Measurements from ENCODE around the gene DNAH5. TPM values are rescaled to one million over a fixed set of nuclear protein-coding genes. Genes with fewer than 3 reads are reported as not detected.

The DNAH5 gene
- total and polyA plus RNA-seq, 2 of the 8 experiments (the other 6 are each of a cell fraction or from before 2014, with no cell fraction given): 0.30 to 0.73 TPM

GRCh38 chr5:13664377-13664776, 280.1 kb downstream of the DNAH5 start:
- no peak overlapping the region for H4K91ac ChIP-seq (replicated peaks; ENCODE audit: insufficient read length, low read length)
- no peaks in the 10 kb centered on the region for H3K4me1 ChIP-seq (replicated peaks in 1 of 4; ENCODE audit: control insufficient read depth in 3 of 4, insufficient read depth in 4 of 4, low read length in 3 of 4)
- H2AK5ac ChIP-seq (ENCODE audit: low read depth, low read length): no peak overlapping the region
- H3K4me3 ChIP-seq (ENCODE audit: extremely low read depth in 1 of 4, insufficient read depth in 2 of 4, low read depth in 3 of 4, low read length in 4 of 4): no peak overlapping the region
- H3K4me2 ChIP-seq (ENCODE audit: insufficient read depth in 1 of 2, low read depth in 2 of 2, low read length in 2 of 2): no peak overlapping the region
- H3K14ac ChIP-seq (ENCODE audit: insufficient read length): no peak overlapping the region
- H4K8ac ChIP-seq (ENCODE audit: extremely low read depth, insufficient read depth, low read length): no peak overlapping the region
- no peak overlapping the region for H3K23ac ChIP-seq (ENCODE audit: insufficient read length)
- POLR2A ChIA-PET (ENCODE audit: partially characterized antibody): no interaction called here
- H3K18ac ChIP-seq (ENCODE audit: extremely low read depth, low read length): no peak overlapping the region
- H4K20me1 ChIP-seq (replicated peaks in 1 of 2; ENCODE audit: control insufficient read depth in 1 of 2, insufficient read depth in 2 of 2, low read length in 2 of 2): no peaks in the 10 kb centered on the region
- no peaks in the 10 kb centered on the region for H3K9me3 ChIP-seq (ENCODE audit: insufficient read depth in 2 of 2, low read depth in 1 of 2, low read length in 1 of 2)
- no peaks in the 10 kb centered on the region for H3K27me3 ChIP-seq (replicated peaks in 1 of 4; ENCODE audit: control insufficient read depth in 3 of 4, extremely low read depth in 1 of 4, insufficient read depth in 3 of 4, low read length in 3 of 4)
- H2BK12ac ChIP-seq (ENCODE audit: low read depth, low read length): no peak overlapping the region
- FAIRE-seq (no peak), DNase-seq (ENCODE audit: low read depth in 1 of 2, low spot score in 2 of 2) (no peak)
- H3K79me1 ChIP-seq (ENCODE audit: low read depth, low read length): 0 out of 2 replicates have a peak, but pooled peaks cover 2% of the 10 kb centered on the region
- no peak overlapping the region for H2BK15ac ChIP-seq (ENCODE audit: low read length)
- no peaks in the 10 kb centered on the region for H3K23me2 ChIP-seq (ENCODE audit: low read depth, low read length)
- TF ChIP-seq HDAC6 (IDR thresholded peaks at IDR 0.05; ENCODE audit: low read depth, low read length) (no peak), SRF (IDR thresholded peaks at IDR 0.05; ENCODE audit: low read depth, low read length) (no peak), ZNF274 (IDR thresholded peaks at IDR 0.05; ENCODE audit: borderline replicate concordance, extremely low read depth, low read length) (no peak), HDAC2 (IDR thresholded peaks at IDR 0.05; ENCODE audit: borderline replicate concordance in 1 of 2, low read depth in 2 of 2, low read length in 2 of 2) (no peak), RNF2 (IDR thresholded peaks at IDR 0.05; ENCODE audit: borderline replicate concordance, low read depth, low read length, missing control alignments, poor library complexity, severe bottlenecking) (no peak), CHD1 (IDR thresholded peaks at IDR 0.05; ENCODE audit: low read depth, low read length) (no peak)
- CTCF ChIA-PET (ENCODE audit: partially characterized antibody): no interaction called here
- no peak overlapping the region for H2BK5ac ChIP-seq (ENCODE audit: low read depth, low read length)
- no peak overlapping the region for H2BK120ac ChIP-seq (replicated peaks; ENCODE audit: low read depth, low read length)
- H2BK20ac ChIP-seq (ENCODE audit: low read length): no peak overlapping the region
- H4K5ac ChIP-seq (ENCODE audit: insufficient read length, low read depth, low read length): no peak overlapping the region
- no peak overlapping the region for H3K4ac ChIP-seq (replicated peaks; ENCODE audit: insufficient read length, low read depth, low read length)
- H3K27ac ChIP-seq (ENCODE audit: low read depth, low read length): no peak overlapping the region
- no peak overlapping the region for H2AFZ ChIP-seq (ENCODE audit: low read length)
- no peak overlapping the region for H3K9ac ChIP-seq (replicated peaks in 1 of 4; ENCODE audit: extremely low read depth in 1 of 4, low read depth in 3 of 4, low read length in 3 of 4)
- no peaks in the 10 kb centered on the region for H3K79me2 ChIP-seq (ENCODE audit: control insufficient read depth in 1 of 2, insufficient read depth in 2 of 2, low read length in 2 of 2)
- WGBS, 2 experiments (ENCODE audit: extremely low coverage in 1 of 2, insufficient coverage in 1 of 2, insufficient read length in 1 of 2, insufficient replicate concordance in 2 of 2, low coverage in 1 of 2, low lambda C conversion rate in 2 of 2, missing lambda C conversion rate in 1 of 2): 61% methylated on average over 3 of the region's 3 CpGs; no CpG with 5 or more reads in 1 of the 2 experiments
- no peaks in the 10 kb centered on the region for H3K36me3 ChIP-seq (ENCODE audit: control insufficient read depth in 2 of 4, insufficient read depth in 4 of 4, low read length in 3 of 4)
- no peak overlapping the region for H3K56ac ChIP-seq (replicated peaks; ENCODE audit: insufficient read length, low read depth, low read length)

All from H1 (cell line).